ENCODE results near the gene STK38L.

The STK38L gene

DNA sequence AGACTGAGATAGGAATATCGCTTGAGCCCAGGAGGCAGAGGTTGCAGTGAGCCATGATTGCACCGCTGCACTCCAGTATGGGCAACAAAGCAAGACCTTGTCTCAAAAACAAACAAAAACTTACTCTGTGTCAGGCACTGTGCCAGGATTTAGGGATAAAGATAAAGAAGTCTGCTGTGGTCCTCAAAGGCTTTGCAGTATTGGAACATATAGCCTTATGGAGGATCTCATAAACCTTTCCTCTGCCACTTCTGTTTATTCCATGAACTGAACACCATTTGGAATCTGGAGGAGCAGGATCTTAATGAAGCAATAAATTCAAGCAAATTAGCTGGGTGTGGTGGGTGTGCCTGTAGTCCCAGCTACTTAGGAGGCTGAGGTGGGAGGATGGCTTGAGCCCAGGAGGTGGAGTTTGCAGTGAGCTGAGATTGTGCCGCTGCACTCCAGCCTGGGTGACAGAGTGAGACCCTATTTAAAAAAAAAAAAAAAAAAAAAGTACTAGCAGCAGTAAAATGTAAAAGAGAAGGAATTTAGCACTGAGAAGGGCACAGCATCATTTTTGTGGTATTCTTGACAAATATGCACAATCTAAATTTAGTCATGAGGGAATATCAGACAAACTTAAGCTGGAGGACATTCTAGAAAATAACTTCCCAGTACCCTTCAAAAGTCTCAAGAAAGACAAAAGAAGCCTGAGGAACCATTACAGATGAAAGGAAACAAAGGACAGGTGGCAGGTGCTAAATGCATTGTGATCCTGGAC lies 115.7 kb downstream of the STK38L start:
- DNase-seq: no peak

DNA sequence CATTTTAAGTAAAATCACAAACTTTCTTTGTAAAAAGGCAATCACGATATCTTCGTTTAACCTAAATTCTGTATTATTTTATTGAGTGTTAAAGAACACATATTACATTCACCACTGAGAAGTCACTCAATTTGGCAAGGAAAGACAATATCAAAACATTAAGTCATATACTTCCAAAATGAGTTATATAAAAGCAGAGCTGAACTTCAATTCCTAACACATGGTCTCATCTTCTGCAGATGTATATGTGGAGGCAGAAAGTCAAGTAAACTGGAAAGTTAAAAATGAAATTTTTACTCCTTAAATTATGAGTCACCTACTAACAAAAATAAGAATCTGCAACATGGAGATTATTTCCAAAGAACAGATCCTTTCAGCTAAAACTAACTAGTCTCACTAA lies 117.3 kb downstream of the STK38L start:
- DNase-seq: no peak

DNA sequence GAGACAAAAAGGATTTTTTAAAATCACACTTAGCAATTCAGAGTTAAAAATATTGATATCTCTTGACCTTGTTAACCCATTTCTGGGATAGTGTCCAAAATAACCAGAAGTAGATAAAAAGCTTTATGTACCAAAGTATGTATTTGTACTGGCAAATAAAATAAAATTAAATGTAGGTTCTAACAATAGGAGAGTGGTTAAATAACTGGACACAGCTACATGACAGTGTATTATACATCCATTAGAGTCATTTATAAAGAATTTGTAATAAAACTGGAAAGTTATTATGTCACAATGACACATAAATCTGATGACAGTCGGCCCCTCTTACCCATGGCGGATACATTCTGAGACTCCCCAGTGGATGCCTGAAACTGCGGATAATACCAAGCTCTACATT lies 122.5 kb downstream of the STK38L start:
- DNase-seq: no peak

DNA sequence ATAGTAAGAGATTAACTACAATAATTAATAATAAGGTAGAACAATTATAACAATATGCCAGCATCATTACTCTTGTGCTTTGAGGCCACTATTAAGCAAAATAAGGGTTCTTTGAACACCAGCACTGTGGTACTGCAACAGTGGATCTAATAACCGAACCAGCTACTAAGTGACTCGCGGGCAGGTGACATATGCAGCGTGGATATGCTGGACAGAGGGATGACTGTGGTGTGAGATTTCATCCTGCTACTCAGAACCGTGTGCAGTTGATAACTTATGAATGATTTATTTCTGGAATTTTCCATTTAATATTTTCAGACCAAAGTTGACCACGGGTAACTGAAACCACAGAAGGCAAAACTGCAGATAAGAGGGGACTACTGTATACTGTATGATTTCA lies 123.0 kb downstream of the STK38L start:
- DNase-seq: no peak

Measured in SHP77 treated with DMSO at 0.1 percent for 48 hours (cell line).